GM19452 (cell line): ENCODE results near the gene MCTP1.

Experiments used
- ATAC-seq: cut with Tn5 transposase; IDR thresholded peaks from one replicate; pipeline ENCODE4 v1.9.1; 2021; ENCODE audit not compliant: unreplicated experiment

The MCTP1 gene

GRCh38 chr5:94891565-94891964 is 393.3 kb downstream of the MCTP1 start:
- no peak for ATAC-seq

GRCh38 chr5:94890907-94891306 is 394.0 kb downstream of the MCTP1 start:
- no peak for ATAC-seq

GRCh38 chr5:94888674-94889073 is 396.2 kb downstream of the MCTP1 start:
- ATAC-seq = no peak

- no peak for ATAC-seq
These were observed 399.0 kb downstream of the MCTP1 start for GRCh38 chr5:94885931-94886330.

GRCh38 chr5:94884311-94884710 is 400.6 kb downstream of the MCTP1 start:
- ATAC-seq = no peak

- no peak for ATAC-seq
These were observed 412.4 kb downstream of the MCTP1 start for GRCh38 chr5:94872526-94872925.

GRCh38 chr5:94870511-94871183 is 414.2 kb downstream of the MCTP1 start:
- ATAC-seq = no peak

- ATAC-seq = no peak
These were observed 415.0 kb downstream of the MCTP1 start for GRCh38 chr5:94869921-94870320.

GRCh38 chr5:94863951-94864350 is 420.9 kb downstream of the MCTP1 start:
- no peak for ATAC-seq

- no peak for ATAC-seq
These were observed 427.8 kb downstream of the MCTP1 start for GRCh38 chr5:94857111-94857510.

GRCh38 chr5:94856257-94856800 is 428.6 kb downstream of the MCTP1 start:
- ATAC-seq = no peak

GRCh38 chr5:94855543-94855942 is 429.4 kb downstream of the MCTP1 start:
- no peak for ATAC-seq

GRCh38 chr5:94853120-94853519 is 431.8 kb downstream of the MCTP1 start:
- no peak for ATAC-seq

GRCh38 chr5:94850960-94851359 is 433.9 kb downstream of the MCTP1 start:
- no peak for ATAC-seq

- peak; percentile 89 for ATAC-seq
These were observed 434.8 kb downstream of the MCTP1 start for GRCh38 chr5:94849821-94850736.

GRCh38 chr5:94849324-94849723 is 435.6 kb downstream of the MCTP1 start:
- ATAC-seq = no peak

- ATAC-seq = no peak
These were observed 437.2 kb downstream of the MCTP1 start for GRCh38 chr5:94847726-94848125.

- no peak for ATAC-seq
These were observed 437.9 kb downstream of the MCTP1 start for GRCh38 chr5:94847019-94847418.

- ATAC-seq = peak; percentile 59
These were observed 439.2 kb downstream of the MCTP1 start for GRCh38 chr5:94845696-94846095.

- no peak for ATAC-seq
These were observed 443.1 kb downstream of the MCTP1 start for GRCh38 chr5:94841598-94842322.

GRCh38 chr5:94833851-94834250 is 451.0 kb downstream of the MCTP1 start:
- ATAC-seq = no peak
